HG02943 (cell line): ENCODE results near the gene TDRD7.
"Not testable (repeated sequence)": the region's sequence is repeated elsewhere in the genome, so short reads cannot be mapped to it uniquely, and the experiment has no call there.

Source experiments
- ATAC-seq: cut with Tn5 transposase; IDR thresholded peaks from one replicate; pipeline ENCODE4 v1.9.1; 2021; ENCODE audit warnings: mild to moderate bottlenecking, low read depth, moderate library complexity; ENCODE audit not compliant: unreplicated experiment

TDRD7 gene

DNA sequence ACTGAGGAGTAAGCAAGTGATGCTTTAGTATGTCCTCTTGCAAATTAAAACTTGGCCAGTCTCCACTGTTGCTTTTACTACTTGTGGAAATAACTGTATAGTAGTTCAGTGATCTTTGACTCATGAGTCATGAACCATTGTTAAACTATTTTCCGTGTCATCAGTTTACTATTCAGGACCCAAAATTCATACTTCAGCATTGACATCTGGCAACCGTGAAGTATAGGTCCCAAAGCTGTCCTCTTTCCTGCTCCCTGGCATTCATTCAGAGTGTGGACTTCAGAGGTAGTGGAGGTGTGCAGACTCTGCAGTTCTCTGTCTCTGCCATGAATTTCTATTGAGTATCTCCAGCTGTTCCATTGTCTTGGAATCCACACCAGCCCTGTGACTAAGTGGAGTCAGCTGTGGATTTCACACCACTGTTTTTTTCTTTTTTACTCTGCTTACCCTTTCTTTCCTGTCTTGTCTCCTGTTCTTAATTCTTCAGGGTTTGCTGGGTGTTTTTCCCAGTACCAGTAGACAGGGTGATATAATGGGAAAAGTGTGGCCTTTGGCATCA lies 7.5 kb downstream of the TDRD7 start:
- no peak for ATAC-seq

DNA sequence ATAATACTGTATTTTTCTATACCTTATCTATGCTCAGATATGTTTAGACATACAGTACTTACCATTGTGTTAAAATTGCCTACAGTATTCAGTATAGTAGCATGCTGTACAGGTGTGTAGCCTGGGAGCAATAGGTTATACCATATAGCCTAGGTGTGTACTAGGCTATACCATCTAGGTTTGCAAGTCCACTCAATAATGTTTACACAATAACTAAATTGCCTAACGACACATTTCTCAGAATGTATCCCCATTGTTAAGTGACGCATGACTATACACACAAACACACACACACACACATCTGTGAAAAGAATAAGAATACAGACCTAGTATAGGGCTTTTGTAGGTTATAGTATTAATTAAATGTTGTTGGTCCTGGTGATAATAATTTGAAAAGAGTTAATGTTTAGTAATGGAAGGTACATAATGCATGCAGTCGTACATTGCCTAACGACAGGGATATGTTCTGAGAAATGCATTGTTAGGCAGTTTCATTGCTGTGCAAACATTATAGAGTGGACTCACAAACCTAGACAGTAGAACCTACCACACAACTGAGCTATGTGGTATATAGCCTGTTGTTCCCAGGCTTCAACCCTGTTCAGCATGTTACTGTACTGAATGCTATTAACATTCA lies 13.6 kb downstream of the TDRD7 start:
- no peak for ATAC-seq

DNA sequence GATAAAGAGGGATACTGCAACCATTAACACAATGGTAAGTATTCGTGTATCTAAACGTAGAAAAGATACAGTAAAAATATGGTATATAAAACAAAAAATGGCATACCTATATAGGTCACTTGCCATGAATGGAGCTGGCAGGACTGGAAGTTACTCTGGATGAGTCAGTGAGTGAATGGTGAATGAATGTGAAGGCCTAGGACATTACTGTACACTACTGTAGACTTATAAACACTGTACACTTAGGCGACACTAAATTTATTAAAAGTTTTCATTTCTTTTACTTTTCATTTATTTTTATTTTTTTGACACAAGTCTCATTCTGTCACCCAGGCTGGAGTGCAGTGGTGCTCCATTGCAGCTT lies 14.1 kb downstream of the TDRD7 start:
- ATAC-seq: no peak

DNA sequence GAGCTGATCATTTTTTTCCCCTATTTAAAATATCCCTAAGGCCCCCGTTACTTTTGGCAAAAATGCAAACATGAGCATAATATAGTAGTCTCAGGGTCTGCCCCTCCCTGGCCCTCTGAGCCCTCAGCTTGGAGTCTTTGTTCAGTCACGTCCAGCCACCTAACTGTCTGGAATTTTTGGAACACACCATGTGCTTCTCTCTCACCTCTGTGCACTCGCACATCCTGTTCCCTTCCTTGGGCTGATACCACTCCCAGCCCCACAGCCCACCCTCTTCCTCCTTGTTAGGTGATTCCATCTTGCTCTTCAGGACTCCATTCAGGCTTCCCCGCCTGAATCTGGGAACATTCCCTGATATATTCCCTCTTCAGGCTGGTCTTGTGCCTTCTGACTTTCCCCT lies 16.0 kb downstream of the TDRD7 start:
- no peak for ATAC-seq

DNA sequence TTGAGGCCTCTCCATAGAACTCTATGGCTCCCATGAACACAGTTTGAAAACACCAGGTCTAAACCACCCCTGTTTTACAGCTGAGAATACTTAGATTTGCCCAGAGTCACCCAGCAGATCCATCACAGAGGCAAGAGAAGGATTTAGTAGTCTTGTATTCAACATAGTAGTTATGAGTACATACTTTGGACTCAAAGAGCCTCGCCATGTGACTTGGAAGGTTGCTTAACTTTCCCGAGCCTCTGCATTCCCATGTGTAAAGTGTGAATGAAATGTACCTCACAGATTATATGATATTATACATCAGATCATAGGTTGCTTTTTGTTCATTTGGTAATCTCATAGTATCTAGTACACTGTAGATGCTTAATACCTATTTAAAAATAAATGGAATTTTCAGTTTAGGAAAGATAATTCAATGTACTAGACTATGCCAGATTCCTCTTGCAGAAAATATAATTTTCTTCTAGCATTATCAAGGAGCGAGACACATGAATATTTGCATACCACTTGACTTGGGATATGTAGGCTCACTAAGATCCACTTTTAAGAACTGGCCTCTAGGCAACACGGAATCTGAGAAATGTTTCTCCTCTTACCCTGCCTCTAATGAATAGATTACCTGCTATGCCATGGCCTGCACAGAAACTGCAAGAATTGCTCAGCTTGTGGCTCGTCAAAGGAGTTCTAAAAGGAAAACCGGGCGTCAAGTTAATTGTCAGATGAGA lies 18.6 kb downstream of the TDRD7 start:
- no peak for ATAC-seq

- no peak for ATAC-seq
Measured at GRCh38 chr9:97431044-97431441, 19.1 kb downstream of the TDRD7 start.

- ATAC-seq: no peak
Measured at GRCh38 chr9:97431549-97432143, 19.8 kb downstream of the TDRD7 start.

DNA sequence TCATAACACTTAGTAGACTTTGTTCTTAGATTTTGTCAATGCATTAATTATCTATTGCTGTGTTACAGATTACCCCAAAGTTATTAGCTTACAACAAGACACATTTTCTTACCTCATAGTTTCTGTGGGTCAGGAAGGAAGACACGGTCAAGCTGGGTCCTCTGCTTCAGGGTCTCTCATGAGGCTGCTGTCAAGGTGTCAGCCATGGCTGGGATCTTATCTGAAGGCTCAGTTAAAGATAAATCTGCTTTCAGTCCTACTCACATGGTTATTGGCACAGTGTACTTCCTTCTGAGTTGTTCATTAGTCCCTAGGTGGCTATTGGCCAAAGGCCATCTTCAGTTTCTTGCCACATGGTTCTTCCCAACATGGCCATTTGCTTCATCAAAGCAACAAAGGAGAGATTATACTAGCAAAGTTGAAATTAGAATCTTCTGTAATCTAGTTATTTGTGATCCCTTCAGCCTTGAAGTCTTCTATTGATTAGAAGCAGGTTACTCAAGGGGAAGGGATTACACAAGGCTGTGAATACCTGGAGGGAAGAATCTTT lies 25.2 kb downstream of the TDRD7 start:
- ATAC-seq: no peak

DNA sequence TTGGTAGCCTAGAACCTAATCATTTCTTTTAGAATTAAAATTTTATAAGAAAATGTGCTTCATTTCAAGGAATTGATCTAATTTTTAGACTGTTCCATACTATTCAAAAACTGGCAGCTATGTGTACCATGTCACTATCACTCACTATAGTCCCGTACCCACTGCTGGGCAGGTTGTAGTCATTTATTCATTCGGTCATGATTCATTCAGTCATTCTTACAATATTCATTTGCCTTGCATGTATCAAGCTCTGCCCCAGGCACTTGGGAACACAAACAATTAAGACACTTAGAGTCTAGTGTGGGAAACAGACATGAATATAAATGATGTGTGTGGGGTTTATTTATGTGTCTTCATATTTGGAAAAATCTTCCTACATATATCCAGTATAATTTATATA lies 26.4 kb downstream of the TDRD7 start:
- no peak for ATAC-seq

GRCh38 chr9:97438666-97439065 lies 26.8 kb downstream of the TDRD7 start:
- ATAC-seq: no peak

GRCh38 chr9:97440160-97440559 lies 28.3 kb downstream of the TDRD7 start:
- ATAC-seq: no peak

- ATAC-seq: no peak
Measured at GRCh38 chr9:97441729-97442128, 29.8 kb downstream of the TDRD7 start.

GRCh38 chr9:97445119-97445701 lies 33.3 kb downstream of the TDRD7 start:
- ATAC-seq: no peak

DNA sequence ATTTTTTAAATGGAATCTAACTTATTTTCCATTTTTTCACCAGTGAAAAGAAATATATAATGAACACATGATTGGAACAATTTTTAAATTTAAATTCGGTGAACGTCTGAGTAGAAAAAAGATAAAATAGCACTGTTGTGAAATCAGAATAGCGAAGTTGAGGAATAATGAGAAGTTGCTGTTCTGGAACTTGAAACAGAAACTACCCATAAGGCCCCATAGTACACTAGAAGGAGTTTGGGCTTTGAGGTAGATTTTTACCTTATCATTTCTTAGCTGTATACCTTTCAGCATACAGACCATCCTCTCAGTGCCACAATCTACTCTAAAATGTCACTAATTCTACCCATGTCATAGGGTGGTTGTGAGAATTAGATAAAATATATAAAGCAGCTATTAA lies 35.1 kb downstream of the TDRD7 start:
- ATAC-seq: no peak

GRCh38 chr9:97453573-97453972 lies 41.7 kb downstream of the TDRD7 start:
- ATAC-seq: not testable (repeated sequence)

DNA sequence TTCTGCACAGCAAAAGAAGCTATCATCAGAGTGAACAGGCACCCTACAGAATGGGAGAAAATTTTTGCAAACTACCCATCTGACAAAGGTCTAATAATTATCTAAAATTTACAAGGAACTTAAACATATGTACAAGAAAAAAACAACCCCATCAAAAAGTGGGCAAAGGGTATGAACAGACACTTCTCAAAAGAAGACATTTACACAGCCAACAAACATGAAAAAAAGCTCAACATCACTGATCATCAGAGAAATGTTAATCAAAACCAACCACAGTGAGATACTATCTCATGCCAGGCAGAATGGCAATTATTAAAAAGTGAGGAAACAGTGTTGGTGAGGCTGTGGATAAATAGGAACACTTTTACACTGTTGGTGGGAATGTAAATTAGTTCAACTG lies 44.9 kb downstream of the TDRD7 start:
- ATAC-seq: not testable (repeated sequence)

DNA sequence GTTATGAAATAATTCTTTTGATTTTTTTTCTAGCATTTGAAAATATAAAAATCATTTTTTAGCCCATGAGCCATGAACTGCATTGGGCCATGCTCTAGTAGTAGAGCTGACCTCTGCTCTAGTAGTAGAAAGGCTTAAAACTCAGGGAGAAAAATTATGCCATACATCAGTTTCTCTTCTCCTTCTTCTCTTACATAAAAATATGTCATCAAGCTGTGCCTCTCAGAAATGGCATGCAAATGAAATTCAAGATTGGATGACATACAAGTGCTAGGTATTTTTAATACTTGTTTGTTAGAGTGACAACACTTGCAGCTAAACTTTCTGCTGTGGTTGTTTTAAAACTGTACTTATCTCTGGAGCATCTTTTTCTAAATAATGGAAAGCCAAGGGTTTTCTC lies 47.4 kb downstream of the TDRD7 start:
- ATAC-seq: no peak

- ATAC-seq: no peak
Measured at GRCh38 chr9:97462159-97462558, 50.3 kb downstream of the TDRD7 start.

DNA sequence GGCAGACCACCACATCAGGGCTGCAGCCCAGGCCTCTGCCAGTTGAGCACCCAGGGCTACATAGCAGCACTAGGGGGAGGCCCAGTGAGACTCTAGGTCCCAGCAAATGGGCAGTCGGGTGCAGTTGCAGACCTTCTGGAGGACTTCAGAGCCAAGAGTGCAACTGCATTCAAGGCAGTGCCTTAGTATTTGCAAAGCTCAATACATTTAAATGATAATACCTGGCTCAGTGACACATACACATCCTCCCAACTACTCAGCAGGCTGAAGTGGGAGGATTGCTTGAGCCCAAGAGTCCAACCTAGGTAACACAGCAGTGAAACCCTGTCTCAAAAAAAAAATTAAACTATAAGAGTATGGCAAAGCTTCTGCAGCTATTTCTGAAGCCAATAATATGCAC lies 51.0 kb downstream of the TDRD7 start:
- no peak for ATAC-seq

DNA sequence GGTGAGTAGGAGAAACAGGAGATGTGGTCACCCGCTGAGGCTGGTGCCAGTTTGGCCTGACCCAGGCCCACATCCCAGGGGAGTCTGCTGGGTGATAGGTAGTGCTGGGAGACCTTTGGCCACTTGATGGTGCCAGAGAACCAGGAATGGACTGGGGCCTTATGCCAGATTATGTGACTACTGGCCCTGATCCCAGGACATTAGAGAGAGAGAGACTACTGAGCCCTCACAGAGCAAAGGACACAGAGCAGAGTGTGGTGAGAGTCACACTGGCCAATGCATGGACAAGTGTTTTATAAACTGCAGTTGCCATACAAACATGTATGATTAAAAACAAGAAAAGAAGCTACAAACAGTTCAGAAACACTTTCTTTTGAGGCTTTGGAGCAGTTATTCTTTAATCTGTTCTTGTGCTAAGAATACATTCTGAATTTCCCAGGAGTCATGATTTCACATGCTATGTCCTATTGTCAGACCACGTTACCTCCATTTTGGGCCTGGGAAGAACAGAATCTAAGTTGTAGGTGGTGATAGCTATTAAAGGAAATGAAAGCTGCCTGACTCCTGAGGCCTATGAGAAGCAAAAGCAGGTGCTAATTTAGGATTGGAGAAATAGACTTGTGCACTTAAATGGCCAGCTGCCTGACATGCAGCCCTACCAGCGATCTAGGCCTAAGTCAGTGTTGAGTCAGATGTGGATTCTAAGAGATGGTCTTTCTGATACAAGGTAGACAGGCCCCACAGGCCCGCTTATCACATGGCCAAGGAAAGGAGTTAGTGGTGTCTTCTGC lies 57.0 kb downstream of the TDRD7 start:
- ATAC-seq: peak; percentile 60
